ENCODE results near the gene ATF7IP. TPM values are rescaled to one million over a fixed set of nuclear protein-coding genes. Genes with fewer than 3 reads are reported as not detected.

Gene ATF7IP
- total RNA-seq, 1 donor from 2014 or later, result 212 TPM

DNA sequence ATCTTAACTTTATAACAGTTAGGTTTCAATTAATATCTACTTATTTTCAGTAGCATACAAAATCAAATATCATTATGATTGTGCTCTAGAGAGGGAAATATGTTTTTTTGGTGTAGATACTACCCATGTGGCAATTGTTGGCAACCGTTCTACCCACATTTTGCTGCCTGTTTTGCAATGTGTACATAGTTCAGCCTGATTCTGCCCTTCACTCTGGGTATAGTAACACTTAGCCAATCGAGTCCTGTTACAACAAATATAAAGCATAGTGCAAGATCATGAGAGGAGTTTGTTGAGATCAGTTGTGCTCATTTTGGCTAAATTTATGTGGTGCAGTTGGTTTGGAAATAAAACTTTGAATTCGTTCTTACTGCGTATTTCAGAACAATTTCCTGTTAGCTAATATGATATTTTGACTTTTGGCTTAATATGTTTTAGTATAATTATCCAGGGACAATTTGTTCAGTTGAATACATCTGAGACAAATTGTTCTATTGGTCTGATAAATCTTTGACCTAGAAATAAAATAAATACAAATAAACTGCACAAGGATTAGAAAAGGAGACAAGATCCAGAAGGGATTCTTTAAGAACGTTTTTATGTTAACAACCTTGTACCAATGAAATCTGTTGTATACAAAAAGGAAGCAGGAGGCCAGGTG lies 76.9 kb downstream of the ATF7IP start:
- Mint-ChIP-seq H3K4me3 (no peak overlapping the region), H3K36me3 (ENCODE audit: low read depth) (peaks cover 40% of the 10 kb centered on the region), H3K9me3 (no peaks in the 10 kb centered on the region), H3K4me1 (peaks cover 9% of the 10 kb centered on the region), H3K27me3 (ENCODE audit: low read depth) (no peaks in the 10 kb centered on the region), H3K27ac (ENCODE audit: unreplicated experiment) (no peak overlapping the region)
- TF ChIP-seq, protein P1, sequence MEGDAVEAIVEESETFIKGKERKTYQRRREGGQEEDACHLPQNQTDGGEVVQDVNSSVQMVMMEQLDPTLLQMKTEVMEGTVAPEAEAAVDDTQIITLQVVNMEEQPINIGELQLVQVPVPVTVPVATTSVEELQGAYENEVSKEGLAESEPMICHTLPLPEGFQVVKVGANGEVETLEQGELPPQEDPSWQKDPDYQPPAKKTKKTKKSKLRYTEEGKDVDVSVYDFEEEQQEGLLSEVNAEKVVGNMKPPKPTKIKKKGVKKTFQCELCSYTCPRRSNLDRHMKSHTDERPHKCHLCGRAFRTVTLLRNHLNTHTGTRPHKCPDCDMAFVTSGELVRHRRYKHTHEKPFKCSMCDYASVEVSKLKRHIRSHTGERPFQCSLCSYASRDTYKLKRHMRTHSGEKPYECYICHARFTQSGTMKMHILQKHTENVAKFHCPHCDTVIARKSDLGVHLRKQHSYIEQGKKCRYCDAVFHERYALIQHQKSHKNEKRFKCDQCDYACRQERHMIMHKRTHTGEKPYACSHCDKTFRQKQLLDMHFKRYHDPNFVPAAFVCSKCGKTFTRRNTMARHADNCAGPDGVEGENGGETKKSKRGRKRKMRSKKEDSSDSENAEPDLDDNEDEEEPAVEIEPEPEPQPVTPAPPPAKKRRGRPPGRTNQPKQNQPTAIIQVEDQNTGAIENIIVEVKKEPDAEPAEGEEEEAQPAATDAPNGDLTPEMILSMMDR (conservative IDR thresholded peaks at IDR 0.05), result peak; percentile 18
- DNase-seq (ENCODE audit: low read depth, low spot score), result no peak

DNA sequence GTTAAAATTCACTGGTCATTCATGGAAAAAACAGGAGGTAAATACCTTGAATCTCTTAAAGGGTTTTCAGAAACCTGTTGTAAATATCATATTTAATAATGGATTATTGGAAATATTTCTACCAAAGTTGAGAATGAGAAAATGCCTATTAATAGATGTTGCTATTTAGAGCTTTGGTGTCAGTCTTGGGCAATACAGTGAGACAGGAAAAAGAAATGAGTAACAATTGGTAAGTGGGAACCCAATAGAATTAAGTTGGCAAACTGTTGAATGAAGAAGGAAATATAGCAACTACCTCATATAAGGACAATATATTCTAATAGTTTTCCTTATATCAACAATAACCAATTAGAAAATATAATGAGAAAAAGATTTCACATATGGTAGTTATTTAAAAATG lies 78.0 kb downstream of the ATF7IP start:
- H3K9me3 Mint-ChIP-seq, result peaks cover 2% of the 10 kb centered on the region

DNA sequence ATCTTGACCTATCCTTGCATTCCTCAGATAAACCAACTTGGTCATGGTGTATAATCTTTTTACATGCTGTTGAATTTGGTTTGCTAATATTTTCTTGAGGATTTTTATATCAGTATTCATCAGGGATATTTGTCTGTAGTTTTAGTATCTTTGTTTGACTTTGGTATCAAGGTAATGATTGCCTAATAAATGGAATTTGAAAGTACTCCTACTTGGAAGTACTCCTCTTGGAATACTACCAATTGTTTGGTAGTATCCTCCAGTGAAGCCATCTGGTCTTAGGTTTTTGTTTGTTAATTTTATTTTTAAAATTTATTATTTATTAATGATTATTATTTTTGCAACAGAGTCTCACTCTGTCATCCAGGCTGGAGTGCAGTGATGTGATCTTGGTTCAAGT lies 85.0 kb downstream of the ATF7IP start:
- no peak for DNase-seq (ENCODE audit: low read depth, low spot score)
- Mint-ChIP-seq H3K4me1 (peaks cover 21% of the 10 kb centered on the region), H3K9me3 (peaks cover 2% of the 10 kb centered on the region), H3K36me3 (ENCODE audit: low read depth) (peaks cover 59% of the 10 kb centered on the region), H3K27me3 (ENCODE audit: low read depth) (no peaks in the 10 kb centered on the region), H3K27ac (ENCODE audit: unreplicated experiment) (no peak overlapping the region), H3K4me3 (no peak overlapping the region)
- TF ChIP-seq, protein P1 (conservative IDR thresholded peaks at IDR 0.05), result no peak

More for the DNA sequence above, 78.0 kb downstream of the ATF7IP start:
- Mint-ChIP-seq H3K27me3 (ENCODE audit: low read depth) (no peaks in the 10 kb centered on the region), H3K27ac (ENCODE audit: unreplicated experiment) (no peak overlapping the region), H3K4me1 (peaks cover 2% of the 10 kb centered on the region), H3K4me3 (no peak overlapping the region), H3K36me3 (ENCODE audit: low read depth) (peaks cover 43% of the 10 kb centered on the region)
- TF ChIP-seq, protein P1 (conservative IDR thresholded peaks at IDR 0.05), result no peak
- no peak for DNase-seq (ENCODE audit: low read depth, low spot score)

DNA sequence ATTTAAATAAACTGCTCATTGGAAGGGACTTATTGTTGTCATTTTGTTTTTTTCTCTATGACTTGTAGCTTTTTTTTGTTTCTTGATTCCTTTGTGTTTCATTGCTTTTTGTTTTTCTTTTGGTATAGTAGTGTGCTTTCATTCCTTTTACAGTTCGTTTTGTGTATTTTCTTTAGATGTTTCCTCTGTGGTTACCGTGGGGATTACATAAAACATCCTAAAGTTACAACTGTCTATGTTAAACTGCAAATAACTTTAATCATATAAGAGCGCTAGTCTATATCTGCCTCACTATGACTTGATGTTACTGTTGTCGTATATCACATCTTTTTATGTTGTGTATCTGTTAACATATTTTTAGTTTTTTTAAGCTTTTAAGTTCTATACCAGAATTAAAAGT lies 86.9 kb downstream of the ATF7IP start:
- TF ChIP-seq, protein P1 (conservative IDR thresholded peaks at IDR 0.05), result no peak
- H3K4me3 Mint-ChIP-seq, result no peak overlapping the region
- H3K27ac Mint-ChIP-seq (ENCODE audit: unreplicated experiment), result no peak overlapping the region
- DNase-seq (ENCODE audit: low read depth, low spot score), result no peak
- H3K27me3 Mint-ChIP-seq (ENCODE audit: low read depth), result no peaks in the 10 kb centered on the region
- H3K9me3 Mint-ChIP-seq, result peaks cover 2% of the 10 kb centered on the region
- peaks cover 57% of the 10 kb centered on the region for H3K36me3 Mint-ChIP-seq (ENCODE audit: low read depth)
- H3K4me1 Mint-ChIP-seq, result peaks cover 21% of the 10 kb centered on the region

DNA sequence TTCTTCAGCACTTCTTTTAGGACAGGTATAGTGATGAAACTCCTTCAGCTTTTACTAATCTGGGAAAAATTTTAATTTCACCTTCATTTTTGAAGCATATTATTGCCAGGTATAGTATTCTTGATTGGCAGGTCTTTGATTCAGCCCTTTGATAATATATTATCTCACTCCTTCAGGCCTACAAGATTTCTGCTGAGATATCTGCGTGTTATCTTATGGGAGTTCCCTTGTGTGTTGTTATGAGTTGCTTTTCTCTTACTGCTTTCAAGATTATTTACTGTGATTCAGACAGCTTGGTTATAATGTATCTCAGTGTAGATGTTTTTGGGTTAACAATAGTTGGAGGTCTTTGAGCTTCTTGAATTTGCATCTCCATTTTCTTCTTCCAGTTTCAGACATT lies 87.4 kb downstream of the ATF7IP start:
- H3K4me3 Mint-ChIP-seq, result no peak overlapping the region
- no peaks in the 10 kb centered on the region for H3K9me3 Mint-ChIP-seq
- no peaks in the 10 kb centered on the region for H3K27me3 Mint-ChIP-seq (ENCODE audit: low read depth)
- H3K27ac Mint-ChIP-seq (ENCODE audit: unreplicated experiment), result no peak overlapping the region
- no peak for DNase-seq (ENCODE audit: low read depth, low spot score)
- peaks cover 21% of the 10 kb centered on the region for H3K4me1 Mint-ChIP-seq
- peaks cover 54% of the 10 kb centered on the region for H3K36me3 Mint-ChIP-seq (ENCODE audit: low read depth)
- TF ChIP-seq, protein P1 (conservative IDR thresholded peaks at IDR 0.05), result no peak
